Skeletal muscle satellite cell (primary cell): ENCODE results near the gene ARL2.
A peak's percentile ranks its signal among the peaks of the same experiment; 100 is the strongest.
"Not testable (repeated sequence)": the region's sequence is repeated elsewhere in the genome, so short reads cannot be mapped to it uniquely, and the experiment has no call there.

ENCODE experiments used
- H3K27me3 ChIP-seq: 2 replicates; pipeline ENCODE4 v1.7.0; 2013; ENCODE audit warnings: low read length; ENCODE audit not compliant: control insufficient read depth, insufficient read depth
- H3K36me3 ChIP-seq: 2 replicates; pipeline ENCODE4 v1.7.0; 2013; ENCODE audit warnings: mild to moderate bottlenecking, control low read depth, low read length; ENCODE audit not compliant: insufficient read depth
- H3K4me1 ChIP-seq: 2 replicates; pipeline ENCODE4 v1.7.0; 2013; ENCODE audit warnings: low read length; ENCODE audit not compliant: control insufficient read depth, insufficient read depth
- H3K4me2 ChIP-seq: 2 replicates; pipeline ENCODE4 v1.7.0; 2013; ENCODE audit warnings: mild to moderate bottlenecking, low read length
- H3K4me3 ChIP-seq: 2 replicates; pipeline ENCODE4 v1.7.0; 2013; ENCODE audit warnings: low read length
- H3K9ac ChIP-seq: 2 replicates; pipeline ENCODE4 v1.7.0; 2013; ENCODE audit warnings: mild to moderate bottlenecking, low read depth, low read length, moderate library complexity
- H3K9me3 ChIP-seq: replicated peaks from 2 replicates; pipeline ENCODE4 v1.7.0; 2013; ENCODE audit warnings: mild to moderate bottlenecking, control low read depth, low read length

Gene ARL2

GRCh38 chr11:64990222-64990923 lies 23.6 kb upstream of the ARL2 start:
- Histone ChIP-seq H3K4me3 (no peak overlapping the region), H3K9ac (no peak overlapping the region)

GRCh38 chr11:64994318-64994717 lies 19.6 kb upstream of the ARL2 start:
- Histone ChIP-seq H3K4me2 (no peak overlapping the region), H3K4me1 (peaks cover 20% of the 10 kb centered on the region), H3K9me3 (no peaks in the 10 kb centered on the region), H3K27me3 (peaks cover under 1% of the 10 kb centered on the region), H3K9ac (no peak overlapping the region), H3K4me3 (no peak overlapping the region), H3K36me3 (no peaks in the 10 kb centered on the region)

More at GRCh38 chr11:64990222-64990923, 23.6 kb upstream of the ARL2 start:
- H3K4me1 ChIP-seq = peaks cover 7% of the 10 kb centered on the region
- no peaks in the 10 kb centered on the region for H3K9me3 ChIP-seq
- no peaks in the 10 kb centered on the region for H3K36me3 ChIP-seq
- no peak overlapping the region for H3K4me2 ChIP-seq
- H3K27me3 ChIP-seq = peaks cover 4% of the 10 kb centered on the region

- no peaks in the 10 kb centered on the region for H3K9me3 ChIP-seq
- peaks cover 13% of the 10 kb centered on the region for H3K4me1 ChIP-seq
- H3K27me3 ChIP-seq = no peaks in the 10 kb centered on the region
- H3K4me2 ChIP-seq = peak overlapping the region; percentile 86
- peak overlapping the region; percentile 66 for H3K4me3 ChIP-seq
- H3K36me3 ChIP-seq = no peaks in the 10 kb centered on the region
- peak overlapping the region; percentile 50 for H3K9ac ChIP-seq
Measured at GRCh38 chr11:64996327-64996709, 17.6 kb upstream of the ARL2 start.

GRCh38 chr11:64996710-64997380 lies 17.1 kb upstream of the ARL2 start, which contains the start of gene BATF2:
Gene BATF2, minus strand, starts transcription at chr11:64996971. Its CDS starts 57 bp downstream, at chr11:64996914.
- Histone ChIP-seq H3K27me3 (no peaks in the 10 kb centered on the region), H3K4me1 (peaks cover 13% of the 10 kb centered on the region), H3K9ac (peak within 1 kb of the TSS; percentile 50), H3K4me2 (peak within 1 kb of the TSS; percentile 86), H3K9me3 (no peaks in the 10 kb centered on the region), H3K36me3 (no peaks in the 10 kb centered on the region), H3K4me3 (peak within 1 kb of the TSS; percentile 66)

- H3K9me3 ChIP-seq = no peaks in the 10 kb centered on the region
- no peaks in the 10 kb centered on the region for H3K36me3 ChIP-seq
- no peak overlapping the region for H3K4me3 ChIP-seq
- no peaks in the 10 kb centered on the region for H3K27me3 ChIP-seq
- H3K9ac ChIP-seq = no peak overlapping the region
- peaks cover 13% of the 10 kb centered on the region for H3K4me1 ChIP-seq
- H3K4me2 ChIP-seq = no peak overlapping the region
Measured at GRCh38 chr11:64998141-64998540, 15.8 kb upstream of the ARL2 start.

GRCh38 chr11:64998690-64999431 lies 15.1 kb upstream of the ARL2 start:
- Histone ChIP-seq H3K27me3 (no peaks in the 10 kb centered on the region), H3K9me3 (no peaks in the 10 kb centered on the region), H3K4me1 (peaks cover 13% of the 10 kb centered on the region), H3K4me2 (no peak overlapping the region), H3K4me3 (no peak overlapping the region), H3K9ac (no peak overlapping the region), H3K36me3 (no peaks in the 10 kb centered on the region)

- no peaks in the 10 kb centered on the region for H3K27me3 ChIP-seq
- H3K36me3 ChIP-seq = no peaks in the 10 kb centered on the region
- no peak overlapping the region for H3K9ac ChIP-seq
- H3K4me2 ChIP-seq = no peak overlapping the region
- H3K4me3 ChIP-seq = no peak overlapping the region
- H3K4me1 ChIP-seq = peaks cover 13% of the 10 kb centered on the region
- H3K9me3 ChIP-seq = no peaks in the 10 kb centered on the region
Measured at GRCh38 chr11:64999478-64999877, 14.5 kb upstream of the ARL2 start.

- no peak overlapping the region for H3K4me3 ChIP-seq
- no peaks in the 10 kb centered on the region for H3K36me3 ChIP-seq
- no peaks in the 10 kb centered on the region for H3K27me3 ChIP-seq
- H3K4me2 ChIP-seq = no peak overlapping the region
- H3K4me1 ChIP-seq = peaks cover 11% of the 10 kb centered on the region
- H3K9ac ChIP-seq = no peak overlapping the region
- no peaks in the 10 kb centered on the region for H3K9me3 ChIP-seq
Measured at GRCh38 chr11:65002706-65003105, 11.3 kb upstream of the ARL2 start.

- H3K27me3 ChIP-seq = no peaks in the 10 kb centered on the region
- H3K9ac ChIP-seq = no peak overlapping the region
- H3K9me3 ChIP-seq = no peaks in the 10 kb centered on the region
- H3K4me3 ChIP-seq = no peak overlapping the region
- peaks cover 16% of the 10 kb centered on the region for H3K4me1 ChIP-seq
- H3K36me3 ChIP-seq = no peaks in the 10 kb centered on the region
- no peak overlapping the region for H3K4me2 ChIP-seq
Measured at GRCh38 chr11:65003282-65003681, 10.7 kb upstream of the ARL2 start.

- not testable (repeated sequence) for H3K36me3 ChIP-seq, H3K4me3 ChIP-seq, H3K27me3 ChIP-seq, H3K9me3 ChIP-seq, H3K4me2 ChIP-seq, H3K9ac ChIP-seq
- peaks cover 18% of the 10 kb centered on the region for H3K4me1 ChIP-seq
Measured at GRCh38 chr11:65003968-65004367, 10.0 kb upstream of the ARL2 start.

GRCh38 chr11:65008016-65008415 lies 5.9 kb upstream of the ARL2 start:
- Histone ChIP-seq H3K36me3 (no peaks in the 10 kb centered on the region), H3K9ac (no peak overlapping the region), H3K4me2 (no peak overlapping the region), H3K27me3 (no peaks in the 10 kb centered on the region), H3K4me3 (no peak overlapping the region), H3K4me1 (peaks cover 20% of the 10 kb centered on the region), H3K9me3 (no peaks in the 10 kb centered on the region)
